GM18951 (cell line): ENCODE data around the gene CELSR2.

ENCODE experiments used
- POLR2A ChIP-seq: IDR thresholded peaks from 4 replicates; pipeline ENCODE4 v1.6.1; 2011; ENCODE audit warnings: mild to moderate bottlenecking; ENCODE audit not compliant: insufficient read length, insufficient read depth; ENCODE audit errors: extremely low read depth
- in situ Hi-C: fragments of 300-500 bp; cut with MboI; formaldehyde crosslinking; loops from one replicate; pipeline ENCODE4 v1.12.0; 2022; ENCODE audit warnings: low sequenced_read_pairs, mixed read lengths, inconsistent platforms; ENCODE audit not compliant: unreplicated experiment

The CELSR2 gene

GRCh38 chr1:109267743-109268300 is 18.5 kb downstream of the CELSR2 start:
- in situ Hi-C loops: loop anchor here (10.0 kb wide), 1 partner anchor 267 kb away; the partner anchor contains the start of gene GPR61
- no peak for TF ChIP-seq POLR2A

GRCh38 chr1:109268431-109269211 is 19.3 kb downstream of the CELSR2 start:
- in situ Hi-C loops: loop anchor here (10.0 kb wide), 1 partner anchor 266 kb away; the partner anchor contains the start of gene GPR61
- no peak for TF ChIP-seq POLR2A

GRCh38 chr1:109269212-109269980 is 20.1 kb downstream of the CELSR2 start:
- in situ Hi-C loops: loop anchor here (10.0 kb wide), 1 partner anchor 265 kb away; the partner anchor contains the start of gene GPR61
- TF ChIP-seq POLR2A: no peak

GRCh38 chr1:109269981-109270622 is 20.8 kb downstream of the CELSR2 start:
- in situ Hi-C loops: loop anchor here (10.0 kb wide), 1 partner anchor 265 kb away; the partner anchor contains the start of gene GPR61

GRCh38 chr1:109270623-109271317 is 21.4 kb downstream of the CELSR2 start:
- in situ Hi-C loops: no loop called here
- no peak for TF ChIP-seq POLR2A

More at GRCh38 chr1:109269981-109270622, 20.8 kb downstream of the CELSR2 start:
- no peak for TF ChIP-seq POLR2A

DNA sequence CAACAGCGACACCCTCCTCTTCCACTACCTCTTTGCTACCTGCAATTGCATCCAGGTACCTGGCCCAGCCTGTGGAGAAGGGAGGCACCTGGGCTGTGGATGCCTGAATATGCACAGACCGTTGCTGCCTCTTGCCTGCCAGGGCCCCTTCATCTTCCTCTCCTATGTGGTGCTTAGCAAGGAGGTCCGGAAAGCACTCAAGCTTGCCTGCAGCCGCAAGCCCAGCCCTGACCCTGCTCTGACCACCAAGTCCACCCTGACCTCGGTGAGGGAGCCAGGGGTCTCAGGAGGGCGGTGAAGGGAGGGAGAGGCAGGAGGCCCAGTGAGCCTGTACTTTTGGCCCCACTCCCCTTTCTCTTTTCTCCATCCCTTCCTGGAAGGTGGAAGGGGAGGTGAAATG is 22.1 kb downstream of the CELSR2 start:
- TF ChIP-seq POLR2A: no peak
- in situ Hi-C loops: no loop called here

DNA sequence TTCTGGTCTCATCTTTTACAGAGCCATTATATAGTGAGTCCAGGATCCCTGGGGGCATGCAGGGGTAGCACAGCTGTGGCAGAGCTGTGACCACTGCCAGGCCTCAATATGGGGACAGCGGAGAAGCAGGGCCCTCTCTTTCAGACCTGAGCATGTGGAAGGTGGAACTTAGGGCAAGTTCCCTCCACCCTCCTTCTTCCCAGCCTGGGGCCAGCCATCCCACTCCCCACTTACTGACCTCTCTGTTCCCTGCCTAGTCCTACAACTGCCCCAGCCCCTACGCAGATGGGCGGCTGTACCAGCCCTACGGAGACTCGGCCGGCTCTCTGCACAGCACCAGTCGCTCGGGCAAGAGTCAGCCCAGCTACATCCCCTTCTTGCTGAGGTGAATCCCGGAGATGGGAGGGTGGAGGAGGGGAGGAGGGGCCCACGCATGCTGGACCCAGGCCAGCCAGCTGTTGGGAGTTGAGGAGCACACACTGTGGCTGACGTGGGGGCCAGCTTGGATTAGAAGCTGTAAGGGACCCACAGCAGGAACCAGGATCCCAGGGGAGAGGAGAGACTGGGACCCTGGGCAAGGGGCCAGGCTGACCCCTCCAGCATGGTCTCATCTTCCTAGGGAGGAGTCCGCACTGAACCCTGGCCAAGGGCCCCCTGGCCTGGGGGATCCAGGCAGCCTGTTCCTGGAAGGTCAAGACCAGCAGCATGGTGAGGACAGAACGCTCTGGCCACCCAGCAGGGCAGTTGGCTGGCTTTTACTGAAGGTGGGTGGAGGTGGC is 22.9 kb downstream of the CELSR2 start:
- in situ Hi-C loops: no loop called here
- TF ChIP-seq POLR2A: no peak

- TF ChIP-seq POLR2A: no peak
- in situ Hi-C loops: no loop called here
These were observed 23.6 kb downstream of the CELSR2 start for GRCh38 chr1:109272831-109273547.

- TF ChIP-seq POLR2A: no peak
- in situ Hi-C loops: no loop called here
These were observed 24.4 kb downstream of the CELSR2 start for GRCh38 chr1:109273570-109274288.
